Trophoblast cell (in vitro differentiated cells and primary cell): ENCODE results near the gene PRSS38.

ENCODE experiments used
- DNase-seq, 2 donors: peaks; one replicate each; pipeline ENCODE4 v3.0.0-alpha.2; 2016
- H2AFZ ChIP-seq: 2 replicates; pipeline ENCODE4 v1.6.1; 2013; ENCODE audit warnings: low read length, moderate library complexity, mild to moderate bottlenecking; ENCODE audit not compliant: insufficient read depth, poor library complexity
- H2AK5ac ChIP-seq: 2 replicates; pipeline ENCODE4 v1.6.1; 2013; ENCODE audit warnings: mild to moderate bottlenecking, low read length
- H2BK120ac ChIP-seq: 2 replicates; pipeline ENCODE4 v1.6.1; 2013; ENCODE audit warnings: low read length, mild to moderate bottlenecking, moderate library complexity; ENCODE audit not compliant: insufficient read depth, poor library complexity
- H2BK12ac ChIP-seq: 2 replicates; pipeline ENCODE4 v1.6.1; 2013; ENCODE audit warnings: mild to moderate bottlenecking, low read length, moderate library complexity
- H2BK5ac ChIP-seq: 2 replicates; pipeline ENCODE4 v1.6.1; 2013; ENCODE audit warnings: low read length, low read depth, moderate library complexity, mild to moderate bottlenecking; ENCODE audit not compliant: poor library complexity
- H3K14ac ChIP-seq: 2 replicates; pipeline ENCODE4 v1.6.1; 2013; ENCODE audit warnings: mild to moderate bottlenecking, low read length
- H3K18ac ChIP-seq: 2 replicates; pipeline ENCODE4 v1.6.1; 2013; ENCODE audit warnings: mild to moderate bottlenecking, low read length
- H3K23ac ChIP-seq: 2 replicates; pipeline ENCODE4 v1.6.1; 2013; ENCODE audit warnings: low read length
- H3K27ac ChIP-seq: 2 replicates; pipeline ENCODE4 v1.5.1; 2013; ENCODE audit warnings: low read depth, mild to moderate bottlenecking, inconsistent platforms, low read length, moderate library complexity
- H3K27me3 ChIP-seq: 2 replicates; pipeline ENCODE4 v1.6.1; 2013; ENCODE audit warnings: inconsistent platforms, mild to moderate bottlenecking, low read length, moderate library complexity; ENCODE audit not compliant: insufficient read depth
- H3K36me3 ChIP-seq, 2 experiments: 1 replicate in 1 of 2; 2 replicates in 1 of 2; pipeline ENCODE4 v1.6.1; 2013; ENCODE audit warnings: low read length in 2 of 2, mild to moderate bottlenecking in 2 of 2, moderate library complexity in 1 of 2; ENCODE audit not compliant: insufficient read depth in 2 of 2, control insufficient read depth in 1 of 2
- H3K4ac ChIP-seq: 2 replicates; pipeline ENCODE4 v1.6.1; 2013; ENCODE audit warnings: low read depth, mild to moderate bottlenecking, low read length, moderate library complexity
- H3K4me1 ChIP-seq, 2 experiments: 1 replicate in 1 of 2; 2 replicates in 1 of 2; pipeline ENCODE4 v1.6.1; 2013; ENCODE audit warnings: low read length in 2 of 2, mild to moderate bottlenecking in 2 of 2, moderate library complexity in 1 of 2; ENCODE audit not compliant: insufficient read depth in 2 of 2, control insufficient read depth in 1 of 2
- H3K4me2 ChIP-seq: 2 replicates; pipeline ENCODE4 v1.6.1; 2013; ENCODE audit warnings: inconsistent platforms, mild to moderate bottlenecking, low read length, moderate library complexity
- H3K4me3 ChIP-seq: 2 replicates; pipeline ENCODE4 v1.5.1; 2013; ENCODE audit warnings: mild to moderate bottlenecking, low read depth, low read length, inconsistent platforms
- H3K79me1 ChIP-seq: one replicate; pipeline ENCODE4 v1.6.1; 2013; ENCODE audit warnings: low read length
- H3K79me2 ChIP-seq: 2 replicates; pipeline ENCODE4 v1.6.1; 2013; ENCODE audit warnings: low read length, mild to moderate bottlenecking; ENCODE audit not compliant: control insufficient read depth, insufficient read depth, poor library complexity
- H3K9ac ChIP-seq: 2 replicates; pipeline ENCODE4 v1.6.1; 2013; ENCODE audit warnings: mild to moderate bottlenecking, low read length
- H3K9me3 ChIP-seq: 2 replicates; pipeline ENCODE4 v1.6.1; 2013; ENCODE audit warnings: low read depth, mild to moderate bottlenecking, control low read depth, inconsistent platforms, low read length; ENCODE audit not compliant: insufficient read depth
- H4K12ac ChIP-seq: 2 replicates; pipeline ENCODE4 v1.6.1; 2013; ENCODE audit warnings: low read depth, mild to moderate bottlenecking, low read length, moderate library complexity
- H4K8ac ChIP-seq: 2 replicates; pipeline ENCODE4 v1.6.1; 2013; ENCODE audit warnings: low read depth, mild to moderate bottlenecking, low read length, moderate library complexity
- H4K91ac ChIP-seq: one replicate; pipeline ENCODE4 v1.6.1; 2013; ENCODE audit warnings: low read depth, mild to moderate bottlenecking, low read length, moderate library complexity
- WGBS: extraction: QIAGEN DNeasy Blood & Tissue Kit; methylation state at CpG from one replicate; pipeline ENCODE4 v1.1.7; 2013; ENCODE audit warnings: missing lambda C conversion rate; ENCODE audit not compliant: insufficient read length, insufficient coverage; ENCODE audit errors: extremely low coverage; 5-methylcytosine and 5-hydroxymethylcytosine counted together

The PRSS38 gene

DNA sequence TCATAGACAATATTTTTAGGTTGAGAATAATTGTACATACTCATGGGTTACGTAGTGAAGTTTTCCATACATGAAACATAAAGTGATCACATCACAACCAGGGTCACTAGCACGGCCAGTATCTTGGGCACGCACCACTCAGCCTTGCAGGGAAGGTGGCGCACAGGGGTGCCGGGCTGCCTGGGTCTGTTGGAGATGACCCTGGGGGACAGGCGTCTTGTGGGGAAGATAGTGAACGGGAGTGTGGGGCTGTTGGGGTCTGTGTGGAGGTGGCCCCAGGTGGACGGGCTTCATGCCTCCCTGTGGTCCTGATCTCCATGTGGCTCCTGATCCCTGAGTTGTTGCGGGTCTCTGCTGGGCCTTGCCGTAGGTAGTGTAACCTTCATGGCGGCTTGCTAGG is 38.3 kb upstream of the PRSS38 start:
- no peak overlapping the region for H2AFZ ChIP-seq

DNA sequence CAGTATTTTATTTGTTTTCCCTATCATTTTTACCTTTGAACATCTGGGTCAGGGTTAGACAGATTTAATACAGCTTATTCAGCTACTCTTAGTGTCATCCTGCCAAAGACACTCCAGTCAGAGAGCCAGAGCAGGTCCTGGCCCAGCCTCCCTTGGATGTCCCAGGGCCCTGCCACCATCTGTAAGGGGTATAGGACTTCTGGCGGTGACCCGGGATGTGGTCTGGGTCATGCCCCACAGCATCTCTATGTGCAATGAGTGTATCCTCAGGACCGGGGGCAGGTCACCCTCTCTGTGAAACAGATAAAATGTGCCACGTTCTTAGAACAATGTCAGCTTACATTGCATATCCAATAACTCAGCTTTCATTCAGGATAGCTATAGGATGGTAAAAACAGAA is 37.8 kb upstream of the PRSS38 start:
- no peak overlapping the region for H4K8ac ChIP-seq
- no peak overlapping the region for H2BK12ac ChIP-seq
- no peak overlapping the region for H2AK5ac ChIP-seq
- no peak overlapping the region for H2AFZ ChIP-seq
- peaks cover 2% of the 10 kb centered on the region for H3K9me3 ChIP-seq
- no peak overlapping the region for H2BK5ac ChIP-seq
- H3K9ac ChIP-seq, result no peak overlapping the region
- no peak for DNase-seq
- no peak overlapping the region for H2BK120ac ChIP-seq
- peak overlapping the region; percentile 41 for H4K91ac ChIP-seq
- no peaks in the 10 kb centered on the region for H3K27me3 ChIP-seq
- H3K4me3 ChIP-seq, result no peak overlapping the region
- H3K36me3 ChIP-seq, result peaks cover 25% of the 10 kb centered on the region in 2 experiments
- peaks cover 16 to 29% of the 10 kb centered on the region in 2 experiments for H3K4me1 ChIP-seq
- H3K14ac ChIP-seq, result no peak overlapping the region
- no peak overlapping the region for H3K23ac ChIP-seq
- H3K4me2 ChIP-seq, result no peak overlapping the region
- no peak overlapping the region for H4K12ac ChIP-seq
- H3K79me2 ChIP-seq, result no peaks in the 10 kb centered on the region
- H3K4ac ChIP-seq, result no peak overlapping the region
- no peak overlapping the region for H3K27ac ChIP-seq
- WGBS, result no CpG with 5 or more reads among the region's 4 CpGs
- H3K18ac ChIP-seq, result no peak overlapping the region
- peaks cover 9% of the 10 kb centered on the region for H3K79me1 ChIP-seq

More for the DNA sequence above, 38.3 kb upstream of the PRSS38 start:
- no peak for DNase-seq
- H4K91ac ChIP-seq, result peak overlapping the region; percentile 79
- H3K36me3 ChIP-seq, result peaks cover 26% of the 10 kb centered on the region in 2 experiments
- peak overlapping the region; percentile 12 for H3K18ac ChIP-seq
- H2BK12ac ChIP-seq, result peak overlapping the region; percentile 67
- no peaks in the 10 kb centered on the region for H3K27me3 ChIP-seq
- H2BK5ac ChIP-seq, result peak overlapping the region; percentile 18
- peaks cover 2% of the 10 kb centered on the region for H3K9me3 ChIP-seq
- H3K4me3 ChIP-seq, result no peak overlapping the region
- H3K79me2 ChIP-seq, result no peaks in the 10 kb centered on the region
- H4K12ac ChIP-seq, result no peak overlapping the region
- peak overlapping the region; percentile 1 for H3K4ac ChIP-seq
- no peak overlapping the region for H3K23ac ChIP-seq
- peak overlapping the region; percentile 65 for H2AK5ac ChIP-seq
- peak overlapping the region; percentile 2 for H4K8ac ChIP-seq
- peaks cover 9% of the 10 kb centered on the region for H3K79me1 ChIP-seq
- H3K4me1 ChIP-seq, result peaks cover 16 to 29% of the 10 kb centered on the region in 2 experiments
- no CpG with 5 or more reads among the region's 11 CpGs for WGBS
- peak overlapping the region; percentile 48 for H3K27ac ChIP-seq
- H3K14ac ChIP-seq, result peak overlapping the region; percentile 12
- H3K9ac ChIP-seq, result peak overlapping the region; percentile 1
- peak overlapping the region; percentile 29 for H2BK120ac ChIP-seq
- no peak overlapping the region for H3K4me2 ChIP-seq

DNA sequence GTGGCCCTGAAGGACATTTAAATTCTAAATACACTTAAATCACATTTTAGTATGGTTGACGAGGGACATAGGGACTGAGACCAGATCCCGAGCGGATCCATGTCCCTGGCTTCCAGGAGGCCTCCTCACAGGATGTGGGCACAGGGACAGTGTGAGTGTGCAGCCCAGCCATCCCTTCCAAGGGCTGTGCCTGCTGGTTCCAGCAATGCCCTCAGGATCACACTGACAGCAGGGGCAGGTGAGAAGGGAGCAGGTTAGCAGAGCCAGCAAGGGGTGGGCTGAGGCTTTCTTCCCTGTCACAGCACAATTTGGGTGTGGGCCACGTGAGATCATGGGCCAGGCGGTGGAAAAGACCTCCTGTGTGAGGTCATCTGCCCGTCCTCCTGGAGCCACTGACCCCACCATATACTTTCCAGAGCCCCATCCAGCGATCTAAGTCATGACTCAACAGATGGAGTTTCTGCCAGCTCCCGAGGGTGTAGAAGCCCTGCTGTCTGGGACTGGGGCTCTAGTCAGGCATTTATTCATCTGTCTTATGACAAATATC is 37.0 kb upstream of the PRSS38 start:
- peaks cover 16 to 29% of the 10 kb centered on the region in 2 experiments for H3K4me1 ChIP-seq
- no peak overlapping the region for H3K4ac ChIP-seq
- H4K8ac ChIP-seq, result no peak overlapping the region
- no peak overlapping the region for H3K4me2 ChIP-seq
- no peak overlapping the region for H2AK5ac ChIP-seq
- H3K18ac ChIP-seq, result no peak overlapping the region
- no peak overlapping the region for H3K4me3 ChIP-seq
- peaks cover 2% of the 10 kb centered on the region for H3K9me3 ChIP-seq
- H3K36me3 ChIP-seq, result peaks cover 23 to 25% of the 10 kb centered on the region in 2 experiments
- H3K9ac ChIP-seq, result no peak overlapping the region
- peak overlapping the region; percentile 9 for H3K14ac ChIP-seq
- no peak overlapping the region for H2BK5ac ChIP-seq
- no peak overlapping the region for H2BK12ac ChIP-seq
- H3K23ac ChIP-seq, result no peak overlapping the region
- no peak overlapping the region for H2BK120ac ChIP-seq
- peaks cover 9% of the 10 kb centered on the region for H3K79me1 ChIP-seq
- no peak overlapping the region for H2AFZ ChIP-seq
- no peaks in the 10 kb centered on the region for H3K27me3 ChIP-seq
- no CpG with 5 or more reads among the region's 8 CpGs for whole genome bisulfite sequencing
- no peak overlapping the region for H4K91ac ChIP-seq
- H3K27ac ChIP-seq, result no peak overlapping the region
- no peak for DNase-seq
- no peak overlapping the region for H4K12ac ChIP-seq
- H3K79me2 ChIP-seq, result no peaks in the 10 kb centered on the region

DNA sequence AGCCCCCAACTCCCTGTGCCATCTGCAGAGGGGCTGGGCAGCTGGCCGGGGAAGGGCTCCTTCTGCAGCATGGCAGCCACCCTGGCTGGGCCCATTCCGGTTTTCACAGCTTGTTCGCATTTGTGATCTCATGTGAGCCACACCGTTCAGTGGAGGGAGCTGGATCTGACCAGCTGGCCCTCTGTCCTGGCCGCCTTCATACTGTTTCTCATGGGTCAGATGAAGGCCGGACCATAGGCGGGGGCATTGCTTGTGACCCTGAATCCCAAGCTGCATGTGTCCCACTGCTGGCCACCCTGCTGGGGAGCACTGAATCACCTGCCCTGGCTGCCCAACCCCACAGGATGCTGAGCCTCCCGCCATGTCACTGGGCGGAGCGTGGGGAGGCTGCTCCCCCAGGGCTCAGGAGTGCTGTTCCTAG is 36.4 kb upstream of the PRSS38 start:
- Histone ChIP-seq H3K27ac (no peak overlapping the region), H3K14ac (no peak overlapping the region), H2BK5ac (no peak overlapping the region), H3K23ac (no peak overlapping the region), H3K36me3 (peaks cover 21 to 25% of the 10 kb centered on the region in 2 experiments), H3K27me3 (no peaks in the 10 kb centered on the region), H2AK5ac (no peak overlapping the region), H3K4me3 (no peak overlapping the region), H4K12ac (no peak overlapping the region), H3K4me2 (no peak overlapping the region), H3K79me1 (peaks cover 9% of the 10 kb centered on the region), H3K4ac (no peak overlapping the region), H2BK120ac (no peak overlapping the region), H3K9me3 (peaks cover 2% of the 10 kb centered on the region), H2AFZ (no peak overlapping the region), H3K4me1 (peaks cover 16 to 27% of the 10 kb centered on the region in 2 experiments), H3K18ac (no peak overlapping the region), H4K91ac (no peak overlapping the region), H3K79me2 (no peaks in the 10 kb centered on the region), H2BK12ac (no peak overlapping the region), H3K9ac (no peak overlapping the region), H4K8ac (no peak overlapping the region)
- no CpG with 5 or more reads among the region's 10 CpGs for WGBS
- no peak for DNase-seq
